Thoracic aorta (tissue), 2 donors: ENCODE measurements around the gene C16orf74. TPM values are rescaled to one million over a fixed set of nuclear protein-coding genes. Genes with fewer than 3 reads are reported as not detected.

Experiments
- ATAC-seq: fragments of 150-250 bp; one replicate; pipeline ENCODE4 v1.8.0; 2017; ENCODE audit warnings: low read depth; ENCODE audit not compliant: insufficient number of reproducible peaks, low FRiP score
- DNase-seq: peaks from one replicate; pipeline ENCODE4 v3.0.0-alpha.2; 2020; ENCODE audit warnings: low spot score
- H3K27ac ChIP-seq, 2 donors: fragments of 200-600 bp; sonication (generic); 1 replicate in 1 of 2; 2 replicates in 1 of 2; pipeline ENCODE4 v1.5.1; 2016; ENCODE audit warnings: mild to moderate bottlenecking in 2 of 2, moderate library complexity in 2 of 2
- H3K27me3 ChIP-seq: fragments of 200-600 bp; sonication (generic); replicated peaks from 2 replicates; pipeline ENCODE4 v1.6.0; 2016; ENCODE audit warnings: mild to moderate bottlenecking; ENCODE audit not compliant: insufficient read depth
- H3K36me3 ChIP-seq: fragments of 200-600 bp; sonication (generic); one replicate; pipeline ENCODE4 v1.5.1; 2016
- H3K4me1 ChIP-seq, 2 donors: fragments of 200-600 bp; sonication (generic); 1 replicate in 1 of 2; 2 replicates in 1 of 2; pipeline versions ENCODE4 v1.5.1 to v1.6.0; 2016; ENCODE audit warnings: low read depth in 2 of 2, mild to moderate bottlenecking in 1 of 2; ENCODE audit not compliant: control insufficient read depth in 1 of 2
- H3K4me3 ChIP-seq: fragments of 200-600 bp; sonication (generic); 2 replicates; pipeline ENCODE4 v1.5.1; 2016; ENCODE audit warnings: mild to moderate bottlenecking
- H3K9me3 ChIP-seq: fragments of 200-600 bp; sonication (generic); 2 replicates; pipeline ENCODE4 v1.5.1; 2016
- CTCF ChIP-seq: fragments of 200-600 bp; sonication (generic); IDR thresholded peaks from one replicate; pipeline ENCODE4 v1.5.1; 2019; ENCODE audit warnings: antibody characterized with exemption
- total RNA-seq, 2 donors: library from RNA; depleted of rRNA; stranded (reverse); fragments of >200 nt; gene quantifications; one replicate each; pipeline versions ENCODE4 v1.1.0 to v1.2.3, GENCODE V29; 2016

C16orf74 gene
- total RNA-seq, 2 donors from 2014 or later = 1.2 TPM; not detected in 1

GRCh38 chr16:85733839-85734170, 17.1 kb downstream of the C16orf74 start:
- no peaks in the 10 kb centered on the region for H3K36me3 ChIP-seq
- H3K4me1 ChIP-seq = no peaks in the 10 kb centered on the region
- ATAC-seq = no peak

GRCh38 chr16:85733155-85733838, 17.6 kb downstream of the C16orf74 start:
- H3K27me3 ChIP-seq = no peaks in the 10 kb centered on the region
- no peaks in the 10 kb centered on the region for H3K36me3 ChIP-seq
- H3K4me3 ChIP-seq = no peak overlapping the region
- H3K27ac ChIP-seq = no peak overlapping the region
- no peaks in the 10 kb centered on the region for H3K4me1 ChIP-seq
- ATAC-seq = no peak
- no peak for DNase-seq
- no peak for TF ChIP-seq CTCF
- no peaks in the 10 kb centered on the region for H3K9me3 ChIP-seq

More at GRCh38 chr16:85733839-85734170, 17.1 kb downstream of the C16orf74 start:
- DNase-seq = no peak
- Histone ChIP-seq H3K27ac (no peak overlapping the region), H3K4me3 (no peak overlapping the region), H3K9me3 (no peaks in the 10 kb centered on the region), H3K27me3 (no peaks in the 10 kb centered on the region)
- TF ChIP-seq CTCF = no peak

GRCh38 chr16:85731179-85731578, 19.7 kb downstream of the C16orf74 start:
- H3K36me3 ChIP-seq = no peaks in the 10 kb centered on the region
- H3K27ac ChIP-seq = no peak overlapping the region
- H3K27me3 ChIP-seq = no peaks in the 10 kb centered on the region
- no peak overlapping the region for H3K4me3 ChIP-seq
- ATAC-seq (no peak), DNase-seq (no peak)
- no peak for TF ChIP-seq CTCF
- H3K9me3 ChIP-seq = no peaks in the 10 kb centered on the region
- H3K4me1 ChIP-seq = no peaks in the 10 kb centered on the region

DNA sequence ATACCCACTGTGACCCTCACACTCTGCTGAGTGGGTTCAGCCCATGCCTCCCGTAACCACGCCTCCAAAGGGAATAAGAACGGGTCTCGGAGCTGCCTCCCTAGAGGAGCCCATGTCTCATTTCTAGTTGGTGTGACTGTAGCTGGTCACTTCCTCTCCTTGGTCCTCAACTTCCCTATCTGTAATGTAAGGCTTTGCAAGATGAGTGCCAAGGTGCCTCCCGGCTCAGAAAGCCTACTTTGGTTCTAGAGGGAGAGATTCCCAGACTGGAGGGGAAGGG, 20.8 kb downstream of the C16orf74 start:
- Histone ChIP-seq H3K9me3 (no peaks in the 10 kb centered on the region), H3K27me3 (no peaks in the 10 kb centered on the region), H3K36me3 (no peaks in the 10 kb centered on the region), H3K4me1 (no peaks in the 10 kb centered on the region), H3K27ac (no peak overlapping the region), H3K4me3 (no peak overlapping the region)
- DNase-seq (no peak), ATAC-seq (no peak)
- no peak for TF ChIP-seq CTCF

- TF ChIP-seq CTCF = no peak
These were observed 21.3 kb downstream of the C16orf74 start for GRCh38 chr16:85729452-85730185.

More at GRCh38 chr16:85729452-85730185, 21.3 kb downstream of the C16orf74 start:
- H3K27me3 ChIP-seq = no peaks in the 10 kb centered on the region
- no peak overlapping the region for H3K27ac ChIP-seq
- no peak overlapping the region for H3K4me3 ChIP-seq
- no peaks in the 10 kb centered on the region for H3K4me1 ChIP-seq
- ATAC-seq (no peak), DNase-seq (no peak)
- no peaks in the 10 kb centered on the region for H3K36me3 ChIP-seq
- no peaks in the 10 kb centered on the region for H3K9me3 ChIP-seq
